BJ (cell line): Measurements from ENCODE around the gene BCAN. TPM values are rescaled to one million over a fixed set of nuclear protein-coding genes. Genes with fewer than 3 reads are reported as not detected.
A peak's percentile ranks its signal among the peaks of the same experiment; 100 is the strongest.
"Not testable (repeated sequence)": the region's sequence is repeated elsewhere in the genome, so short reads cannot be mapped to it uniquely, and the experiment has no call there.

Source experiments
- CTCF ChIA-PET: fragments of 350-600 bp; formaldehyde crosslinking; extraction: SDS; loops from one replicate; lab custom pipeline; 2021; ENCODE audit warnings: antibody characterized with exemption, inconsistent platforms; lab: Yijun Ruan, JAX
- POLR2A ChIA-PET: fragments of 300-600 bp; sonication (Branson Sonifier 250); formaldehyde crosslinking; extraction: SDS; loops from one replicate; lab custom pipeline; 2021; ENCODE audit warnings: antibody characterized with exemption; lab: Charles Lee
- DNase-seq: peaks from one replicate; pipeline ENCODE4 v3.0.0-alpha.2; 2011; ENCODE audit warnings: low read depth
- H3K27me3 ChIP-seq: 2 replicates; pipeline ENCODE4 v1.6.0; 2011; ENCODE audit warnings: low read length; ENCODE audit not compliant: control insufficient read depth, insufficient read depth
- H3K36me3 ChIP-seq: 2 replicates; pipeline ENCODE4 v1.5.1; 2011; ENCODE audit warnings: low read length; ENCODE audit not compliant: control insufficient read depth, insufficient read depth
- H3K4me3 ChIP-seq: 2 replicates; pipeline ENCODE4 v1.5.1; 2011; ENCODE audit warnings: low read depth, mild to moderate bottlenecking, control low read depth, low read length
- CTCF ChIP-seq: IDR thresholded peaks from 2 replicates; pipeline ENCODE4 v1.5.1; 2011; ENCODE audit warnings: low read depth, mild to moderate bottlenecking, control low read depth, inconsistent platforms, low read length, moderate library complexity; ENCODE audit not compliant: insufficient read depth
- polyA plus RNA-seq: library from polyadenylated mRNA; depleted of rRNA; stranded (reverse); fragments of >200 nt; gene quantifications from 2 replicates; pipeline ENCODE4 v1.2.3, GENCODE V29; 2011

Gene BCAN
- polyA plus RNA-seq, 1 experiment: 0.02 TPM

DNA sequence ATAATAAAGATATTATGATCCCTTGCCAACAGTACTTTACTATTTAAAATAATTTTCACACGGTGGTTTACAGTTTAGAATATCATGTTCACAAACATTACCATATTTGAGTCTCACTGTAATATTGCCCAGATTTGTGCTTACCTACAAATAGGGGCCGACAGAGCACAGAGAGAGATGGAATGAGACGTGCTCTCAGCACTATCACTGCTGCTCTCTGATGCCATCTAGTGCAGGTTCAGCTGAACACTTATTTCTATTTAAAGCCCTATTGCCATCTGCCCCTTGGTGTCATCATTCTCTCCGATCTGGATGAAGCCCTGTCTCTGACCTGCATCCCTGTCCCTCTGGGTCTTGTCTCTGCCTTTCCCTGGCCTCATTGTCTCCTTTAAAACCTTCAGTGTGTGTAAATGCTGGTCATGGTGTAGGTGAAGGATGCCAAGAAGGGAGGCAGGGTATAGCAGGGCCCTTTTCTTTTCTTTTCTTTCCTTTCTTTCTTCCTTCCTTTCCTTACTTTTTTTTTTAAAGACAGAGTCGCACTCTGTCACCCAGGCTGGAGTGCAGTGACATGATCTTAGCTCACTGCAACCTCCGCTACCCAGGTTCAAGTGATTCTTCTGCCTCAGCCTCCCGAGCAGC is 33.8 kb upstream of the BCAN start:
- DNase-seq: no peak
- no peak overlapping the region for H3K4me3 ChIP-seq
- POLR2A ChIA-PET: no interaction called here
- TF ChIP-seq CTCF: peak; percentile 85
- CTCF ChIA-PET: interaction anchor here (0.6 to 10.9 kb wide), 40 partner anchors 9 to 230 kb away, joined by 3 to 103 read pairs (median 5); partner anchors contain the start of gene NAXE
- H3K27me3 ChIP-seq: peaks cover 11% of the 10 kb centered on the region
- no peaks in the 10 kb centered on the region for H3K36me3 ChIP-seq

- DNase-seq: no peak
- ChIA-PET POLR2A (no interaction called here), CTCF (interaction anchor here (0.8 to 10.9 kb wide), 34 partner anchors 9 to 231 kb away, joined by 3 to 103 read pairs (median 6); partner anchors contain the start of gene NAXE)
- H3K4me3 ChIP-seq: no peak overlapping the region
- H3K36me3 ChIP-seq: no peaks in the 10 kb centered on the region
- peaks cover 11% of the 10 kb centered on the region for H3K27me3 ChIP-seq
- TF ChIP-seq CTCF: peak; percentile 60
Measured at GRCh38 chr1:156608981-156609380, 32.9 kb upstream of the BCAN start.

- H3K4me3 ChIP-seq, POLR2A ChIA-PET: not testable (repeated sequence)
- CTCF ChIA-PET: interaction anchor here (1.1 to 10.9 kb wide), 4 partner anchors 11 to 225 kb away, joined by 3 to 103 read pairs (median 4); no protein-coding TSS in a partner anchor
Measured at GRCh38 chr1:156610072-156610471, 31.8 kb upstream of the BCAN start.

GRCh38 chr1:156612666-156613065 is 29.3 kb upstream of the BCAN start:
- Histone ChIP-seq H3K27me3 (peaks cover 14% of the 10 kb centered on the region), H3K4me3 (no peak overlapping the region), H3K36me3 (no peaks in the 10 kb centered on the region)
- POLR2A ChIA-PET: no interaction called here
- DNase-seq: no peak
- TF ChIP-seq CTCF: no peak
- CTCF ChIA-PET: interaction anchor here (0.6 to 10.9 kb wide), 11 partner anchors 10 to 228 kb away, joined by 3 to 103 read pairs (median 3); no protein-coding TSS in a partner anchor

More at GRCh38 chr1:156610072-156610471, 31.8 kb upstream of the BCAN start:
- DNase-seq, H3K36me3 ChIP-seq: not testable (repeated sequence)
- H3K27me3 ChIP-seq: peaks cover 14% of the 10 kb centered on the region

DNA sequence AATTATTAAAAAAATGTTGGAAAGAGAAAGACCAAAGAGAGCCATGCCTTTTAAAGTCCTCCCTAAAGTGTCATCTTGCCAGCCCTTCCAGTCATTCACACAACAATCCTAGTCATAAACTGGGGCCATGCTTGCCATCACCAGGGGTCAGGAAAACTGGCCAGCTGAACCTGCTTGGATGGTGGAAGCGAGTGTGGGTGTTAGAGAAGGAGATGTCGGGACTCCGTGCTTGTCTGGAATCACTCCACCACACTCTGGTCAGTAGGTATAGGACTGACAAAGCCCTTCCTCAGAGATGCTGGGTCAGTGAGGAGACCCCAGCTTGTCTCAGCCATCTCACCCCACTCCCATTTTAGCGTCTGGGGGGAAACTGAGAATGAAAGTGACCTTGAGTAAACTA is 26.0 kb upstream of the BCAN start:
- H3K27me3 ChIP-seq: peaks cover 26% of the 10 kb centered on the region
- no peak for TF ChIP-seq CTCF
- ChIA-PET POLR2A (no interaction called here), CTCF (interaction anchor here (0.9 to 10.9 kb wide), 4 partner anchors 9 to 231 kb away, joined by 3 to 103 read pairs (median 13); no protein-coding TSS in a partner anchor)
- H3K4me3 ChIP-seq: no peak overlapping the region
- H3K36me3 ChIP-seq: no peaks in the 10 kb centered on the region
- DNase-seq: no peak
